ENCODE results near the gene OPN3. TPM values are rescaled to one million over a fixed set of nuclear protein-coding genes. Genes with fewer than 3 reads are reported as not detected.
A peak's percentile ranks its signal among the peaks of the same experiment; 100 is the strongest.

OPN3 gene
- total and polyA plus RNA-seq, 2 donors (not counting 1 experiment from before 2014, with no cell fraction given): 21.0 to 29.6 TPM

DNA sequence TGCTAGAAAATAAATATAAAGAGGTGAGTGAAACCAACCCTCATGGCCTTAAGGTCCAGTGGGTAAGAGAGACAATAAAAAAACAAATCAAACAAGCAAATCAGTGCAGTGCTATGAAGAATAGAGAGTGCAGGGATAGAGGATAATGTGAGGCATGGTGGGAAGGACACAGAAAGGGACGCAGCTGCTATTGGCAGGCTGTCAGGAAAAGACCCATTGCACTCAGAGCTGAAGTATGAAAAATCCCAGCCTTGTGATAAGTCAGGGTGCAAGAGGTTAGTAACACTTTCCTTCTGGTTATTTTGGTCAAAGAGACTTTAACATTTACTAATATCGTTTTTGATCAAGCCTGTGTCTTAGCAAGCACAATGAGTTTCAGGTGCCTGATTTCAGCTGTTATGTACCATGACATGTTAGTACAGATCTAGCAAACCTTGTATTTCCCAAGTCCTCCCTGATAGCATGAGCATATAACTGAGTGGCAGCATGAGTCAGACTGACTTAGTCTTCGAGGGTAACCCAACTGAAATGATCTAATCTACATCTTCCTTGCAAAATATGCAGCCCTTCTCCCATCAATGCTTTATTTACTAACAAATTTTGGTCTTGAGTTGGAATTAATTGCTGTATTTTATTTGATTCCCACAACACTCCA is 31.7 kb downstream of the OPN3 start:
- no peaks in the 10 kb centered on the region for H3K9me3 Mint-ChIP-seq (ENCODE audit: insufficient read depth)
- ATAC-seq (ENCODE audit: low read depth) (no peak), DNase-seq (no peak)
- Histone ChIP-seq H3K4me1 (ENCODE audit: control insufficient read depth in 2 of 2, insufficient read depth in 2 of 2, low read length in 2 of 2) (peaks cover 6 to 7% of the 10 kb centered on the region in 2 donors), H3K79me2 (ENCODE audit: control insufficient read depth, insufficient read depth, low read length) (peaks cover 28% of the 10 kb centered on the region), H3K4me2 (replicated peaks; ENCODE audit: low read depth, low read length, poor library complexity, severe bottlenecking) (no peak overlapping the region), H3K27ac (ENCODE audit: low read length in 2 of 2) (peak overlapping the region in 1 of 2 donors; percentile 29), H3K9me3 (ENCODE audit: control extremely low read depth in 1 of 3, control insufficient read depth in 2 of 3, insufficient read depth in 1 of 3, low read length in 2 of 3) (no peaks in the 10 kb centered on the region), H3K9ac (ENCODE audit: low read length) (no peak overlapping the region), H2AFZ (ENCODE audit: insufficient read depth, low read depth, low read length, poor library complexity, severe bottlenecking) (no peak overlapping the region), H3K27me3 (replicated peaks in 1 of 4; ENCODE audit: control extremely low read depth in 1 of 4, control insufficient read depth in 3 of 4, insufficient read depth in 4 of 4, low read length in 3 of 4) (no peaks in the 10 kb centered on the region), H3K4me3 (ENCODE audit: control extremely low read depth in 1 of 5, extremely low read depth in 1 of 5, insufficient read depth in 1 of 5, low read depth in 2 of 5, low read length in 4 of 5) (no peak overlapping the region), H3K36me3 (replicated peaks in 1 of 2; ENCODE audit: control extremely low read depth in 1 of 2, control insufficient read depth in 1 of 2, extremely low read depth in 1 of 2, insufficient read depth in 2 of 2, low read length in 1 of 2) (peaks cover 2 to 20% of the 10 kb centered on the region in 2 experiments), H4K20me1 (ENCODE audit: control insufficient read depth, insufficient read depth, low read length, poor library complexity, severe bottlenecking) (peaks cover 8% of the 10 kb centered on the region)
- no peak overlapping the region for H3K27ac Mint-ChIP-seq
- no peak overlapping the region for H3K4me3 Mint-ChIP-seq
- TF ChIP-seq EZH2 (IDR thresholded peaks at IDR 0.05; ENCODE audit: borderline replicate concordance, insufficient read depth, low read depth, low read length, poor library complexity, severe bottlenecking): no peak
- TF ChIP-seq, protein P1, sequence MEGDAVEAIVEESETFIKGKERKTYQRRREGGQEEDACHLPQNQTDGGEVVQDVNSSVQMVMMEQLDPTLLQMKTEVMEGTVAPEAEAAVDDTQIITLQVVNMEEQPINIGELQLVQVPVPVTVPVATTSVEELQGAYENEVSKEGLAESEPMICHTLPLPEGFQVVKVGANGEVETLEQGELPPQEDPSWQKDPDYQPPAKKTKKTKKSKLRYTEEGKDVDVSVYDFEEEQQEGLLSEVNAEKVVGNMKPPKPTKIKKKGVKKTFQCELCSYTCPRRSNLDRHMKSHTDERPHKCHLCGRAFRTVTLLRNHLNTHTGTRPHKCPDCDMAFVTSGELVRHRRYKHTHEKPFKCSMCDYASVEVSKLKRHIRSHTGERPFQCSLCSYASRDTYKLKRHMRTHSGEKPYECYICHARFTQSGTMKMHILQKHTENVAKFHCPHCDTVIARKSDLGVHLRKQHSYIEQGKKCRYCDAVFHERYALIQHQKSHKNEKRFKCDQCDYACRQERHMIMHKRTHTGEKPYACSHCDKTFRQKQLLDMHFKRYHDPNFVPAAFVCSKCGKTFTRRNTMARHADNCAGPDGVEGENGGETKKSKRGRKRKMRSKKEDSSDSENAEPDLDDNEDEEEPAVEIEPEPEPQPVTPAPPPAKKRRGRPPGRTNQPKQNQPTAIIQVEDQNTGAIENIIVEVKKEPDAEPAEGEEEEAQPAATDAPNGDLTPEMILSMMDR (IDR thresholded peaks at IDR 0.05): no peak
- WGBS (ENCODE audit: insufficient coverage): 100% methylated on average over 1 of the region's 3 CpGs
- ChIA-PET POLR2A (no interaction called here), CTCF (interaction anchor here (0.5 to 5.2 kb wide), 2 partner anchors 88 to 389 kb away, joined by 4 to 67 read pairs; partner anchors contain the start of gene MAP1LC3C)
- H3K4me1 Mint-ChIP-seq: peaks cover 11% of the 10 kb centered on the region
- no peaks in the 10 kb centered on the region for H3K27me3 Mint-ChIP-seq
- intact Hi-C loops (cut with micrococcal nuclease): no loop called here

DNA sequence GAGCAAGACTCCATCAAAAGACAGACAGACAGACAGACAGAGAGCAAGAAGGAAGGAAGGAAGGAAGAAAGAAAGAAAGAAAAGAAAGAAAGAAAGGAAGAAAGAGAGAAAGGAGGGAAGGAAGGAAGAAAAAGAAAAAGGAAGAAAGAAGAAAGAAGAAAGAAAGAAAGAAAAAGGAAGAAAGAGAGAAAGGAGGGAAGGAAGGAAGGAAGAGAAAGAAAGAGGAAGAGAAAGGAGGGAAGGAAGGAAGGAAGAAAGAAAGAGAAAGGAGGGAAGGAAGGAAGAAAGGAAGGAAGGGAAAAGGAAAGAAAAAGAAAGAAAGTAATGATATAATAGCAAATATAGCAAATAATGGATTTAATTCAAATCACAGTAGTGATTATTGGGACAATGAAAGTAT is 32.7 kb downstream of the OPN3 start:
- Histone ChIP-seq H3K4me2 (replicated peaks; ENCODE audit: low read depth, low read length, poor library complexity, severe bottlenecking) (no peak overlapping the region), H3K9ac (ENCODE audit: low read length) (no peak overlapping the region), H3K9me3 (ENCODE audit: control extremely low read depth in 1 of 3, control insufficient read depth in 2 of 3, insufficient read depth in 1 of 3, low read length in 2 of 3) (no peaks in the 10 kb centered on the region), H4K20me1 (ENCODE audit: control insufficient read depth, insufficient read depth, low read length, poor library complexity, severe bottlenecking) (peaks cover 8% of the 10 kb centered on the region), H3K27ac (ENCODE audit: low read length in 2 of 2) (no peak overlapping the region), H3K4me1 (ENCODE audit: control insufficient read depth in 2 of 2, insufficient read depth in 2 of 2, low read length in 2 of 2) (peaks cover 6 to 7% of the 10 kb centered on the region in 2 donors), H3K36me3 (replicated peaks in 1 of 2; ENCODE audit: control extremely low read depth in 1 of 2, control insufficient read depth in 1 of 2, extremely low read depth in 1 of 2, insufficient read depth in 2 of 2, low read length in 1 of 2) (peaks cover 9 to 30% of the 10 kb centered on the region in 2 experiments), H2AFZ (ENCODE audit: insufficient read depth, low read depth, low read length, poor library complexity, severe bottlenecking) (no peak overlapping the region), H3K27me3 (replicated peaks in 1 of 4; ENCODE audit: control extremely low read depth in 1 of 4, control insufficient read depth in 3 of 4, insufficient read depth in 4 of 4, low read length in 3 of 4) (no peaks in the 10 kb centered on the region), H3K79me2 (ENCODE audit: control insufficient read depth, insufficient read depth, low read length) (peaks cover 38% of the 10 kb centered on the region), H3K4me3 (ENCODE audit: control extremely low read depth in 1 of 5, extremely low read depth in 1 of 5, insufficient read depth in 1 of 5, low read depth in 2 of 5, low read length in 4 of 5) (no peak overlapping the region)
- TF ChIP-seq EZH2 (IDR thresholded peaks at IDR 0.05; ENCODE audit: borderline replicate concordance, insufficient read depth, low read depth, low read length, poor library complexity, severe bottlenecking): no peak
- TF ChIP-seq, protein P1 (IDR thresholded peaks at IDR 0.05): peak; percentile 39
- Mint-ChIP-seq H3K27me3 (no peaks in the 10 kb centered on the region), H3K27ac (peak overlapping the region; percentile 1), H3K4me3 (no peak overlapping the region), H3K4me1 (peaks cover 16% of the 10 kb centered on the region), H3K9me3 (ENCODE audit: insufficient read depth) (no peaks in the 10 kb centered on the region)
- DNase-seq: no peak
- CTCF ChIA-PET: interaction anchor here (0.7 to 1.2 kb wide), 2 partner anchors 18 to 1814 kb away, joined by 3 read pairs; no protein-coding TSS in a partner anchor
- ATAC-seq (ENCODE audit: low read depth): no peak
- POLR2A ChIA-PET: no interaction called here
- intact Hi-C loops (cut with micrococcal nuclease): no loop called here

All from B cell (primary cell).